GM19351 (cell line): Measurements from ENCODE around the gene CDKN1C.

Experiments used
- ATAC-seq: cut with Tn5 transposase; IDR thresholded peaks from one replicate; pipeline ENCODE4 v1.9.1; 2021; ENCODE audit warnings: mild to moderate bottlenecking, moderate library complexity; ENCODE audit not compliant: unreplicated experiment

CDKN1C gene

DNA sequence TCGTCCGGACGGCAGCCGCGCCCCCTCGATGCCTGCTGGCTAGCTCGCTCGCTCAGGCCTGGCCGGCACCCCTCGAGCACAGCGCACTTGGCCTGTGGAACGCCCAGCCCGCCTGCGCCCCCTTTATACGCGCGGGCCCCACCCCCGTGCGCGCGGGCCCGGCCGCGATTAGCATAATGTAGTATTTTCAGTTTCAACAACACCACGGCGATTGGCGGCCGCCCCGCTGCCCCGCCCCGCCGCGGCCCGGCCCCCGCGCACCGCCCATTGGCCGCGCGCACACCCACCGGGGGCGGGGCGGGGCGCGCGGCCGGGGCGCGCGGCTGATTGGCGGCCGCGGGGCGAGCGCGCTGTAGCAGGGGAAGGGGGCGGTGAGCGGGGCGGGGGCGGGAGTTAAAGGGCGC is at the start of gene CDKN1C:
Gene CDKN1C (minus strand): TSS at position 98 of the 404 bp plus-strand sequence. CDS start 319 bp downstream, outside the sequence.
- ATAC-seq = peak; percentile 74

DNA sequence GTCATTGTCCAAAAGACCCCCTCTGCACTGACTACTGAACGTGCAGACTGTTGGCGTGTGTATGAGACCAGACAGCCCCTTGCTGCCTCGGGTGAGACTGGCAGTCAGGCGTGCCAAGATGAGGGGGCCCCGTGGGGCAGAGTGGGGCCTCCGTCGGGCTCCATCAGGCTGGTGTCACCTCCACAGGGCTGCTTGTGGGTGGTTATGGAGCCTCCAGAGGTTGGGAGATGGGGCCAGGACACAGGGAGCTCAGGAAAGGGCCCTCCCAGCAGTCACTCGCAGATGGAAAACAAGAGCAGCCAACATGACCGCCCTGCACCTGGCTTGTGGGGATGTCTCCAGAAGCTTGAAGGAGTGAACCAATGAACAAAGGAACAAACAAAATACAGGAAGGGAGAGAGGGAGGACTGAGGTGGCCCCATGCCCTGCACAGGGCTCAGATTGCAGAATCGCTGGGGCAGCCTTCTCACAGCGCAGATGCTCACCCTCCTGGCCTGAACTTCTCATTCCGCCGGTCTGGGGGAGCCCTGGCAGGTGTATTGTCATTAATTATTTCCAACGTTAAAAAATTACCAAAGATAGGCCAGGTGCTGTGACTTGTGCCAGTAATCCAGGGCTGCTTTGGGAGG is 49.1 kb upstream of the CDKN1C start:
- ATAC-seq = no peak

DNA sequence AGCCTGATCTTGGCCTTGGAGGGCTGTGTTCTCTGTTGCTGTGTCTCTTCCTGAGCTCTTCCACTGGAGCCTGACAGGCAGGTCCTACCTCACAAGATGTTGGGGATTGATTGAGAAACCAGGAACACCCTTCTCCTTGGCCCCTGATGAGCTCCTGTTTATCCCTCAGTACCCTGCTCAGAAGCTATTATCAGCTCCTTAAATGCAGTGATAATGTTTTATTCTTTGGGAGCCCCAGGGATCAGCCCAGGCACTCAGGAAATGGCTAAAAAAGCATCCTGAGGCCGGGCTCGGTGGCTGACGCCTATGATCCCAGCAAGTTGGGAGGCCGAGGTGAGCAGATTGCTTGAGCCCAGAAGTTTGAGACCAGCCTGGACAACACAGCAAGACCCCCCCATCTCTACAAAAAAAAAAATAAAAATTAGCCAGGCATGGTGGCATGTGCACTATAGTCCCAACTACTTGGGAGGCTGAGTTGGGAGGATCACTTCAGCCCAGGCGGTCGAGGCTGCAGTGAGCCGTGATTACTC is 48.5 kb upstream of the CDKN1C start:
- no peak for ATAC-seq

DNA sequence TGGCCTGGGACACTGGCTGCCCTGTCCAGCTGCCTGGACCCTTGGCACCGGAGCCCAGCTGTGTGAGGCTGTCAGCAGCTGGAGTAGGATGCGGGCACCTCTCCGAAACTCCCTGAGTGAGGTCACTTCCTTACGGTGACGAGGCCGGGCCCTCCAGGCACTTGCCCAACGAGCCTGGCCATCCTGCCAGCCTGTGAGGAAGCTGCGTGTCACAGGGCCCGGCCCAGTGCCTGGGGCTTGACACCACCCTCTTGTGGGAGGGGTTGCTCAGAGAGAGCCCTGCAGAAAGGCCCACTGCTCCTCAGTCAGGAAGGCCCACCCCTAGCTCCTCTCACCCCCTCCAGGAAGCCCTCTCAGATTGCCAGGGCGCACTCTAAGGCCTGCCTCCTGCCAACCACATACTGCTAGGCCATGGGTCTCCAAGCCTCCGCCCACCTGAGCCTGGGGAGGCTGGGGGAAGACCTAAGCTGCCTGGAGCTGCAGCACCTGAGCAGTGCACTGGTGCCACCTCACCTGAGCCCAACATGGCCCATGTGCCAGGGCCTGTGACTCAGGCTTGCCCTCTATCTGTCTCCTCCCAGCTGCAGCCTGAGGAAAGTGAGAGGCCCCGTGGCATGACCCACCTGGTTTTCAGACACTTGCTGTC is 47.9 kb upstream of the CDKN1C start:
- no peak for ATAC-seq

DNA sequence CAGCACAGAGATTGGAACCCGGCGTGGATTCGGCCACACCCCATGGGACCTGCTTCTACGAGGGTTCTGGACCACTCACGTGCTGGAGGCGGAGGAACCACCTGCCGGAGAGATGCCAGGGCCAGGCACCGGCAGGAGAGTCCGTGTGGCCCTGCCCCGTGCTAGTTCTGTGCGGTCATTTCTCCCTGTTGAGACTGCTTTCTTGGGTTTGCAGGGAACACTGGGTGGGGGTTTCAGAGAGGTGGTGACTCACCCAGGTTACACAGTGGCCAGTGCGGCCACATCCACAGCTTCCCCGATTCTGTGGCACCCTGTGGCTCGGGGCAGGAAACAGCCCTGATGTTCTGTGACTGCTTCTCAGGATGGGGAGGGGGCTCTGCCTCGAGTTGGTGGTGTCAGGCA is 47.3 kb upstream of the CDKN1C start:
- ATAC-seq = no peak

DNA sequence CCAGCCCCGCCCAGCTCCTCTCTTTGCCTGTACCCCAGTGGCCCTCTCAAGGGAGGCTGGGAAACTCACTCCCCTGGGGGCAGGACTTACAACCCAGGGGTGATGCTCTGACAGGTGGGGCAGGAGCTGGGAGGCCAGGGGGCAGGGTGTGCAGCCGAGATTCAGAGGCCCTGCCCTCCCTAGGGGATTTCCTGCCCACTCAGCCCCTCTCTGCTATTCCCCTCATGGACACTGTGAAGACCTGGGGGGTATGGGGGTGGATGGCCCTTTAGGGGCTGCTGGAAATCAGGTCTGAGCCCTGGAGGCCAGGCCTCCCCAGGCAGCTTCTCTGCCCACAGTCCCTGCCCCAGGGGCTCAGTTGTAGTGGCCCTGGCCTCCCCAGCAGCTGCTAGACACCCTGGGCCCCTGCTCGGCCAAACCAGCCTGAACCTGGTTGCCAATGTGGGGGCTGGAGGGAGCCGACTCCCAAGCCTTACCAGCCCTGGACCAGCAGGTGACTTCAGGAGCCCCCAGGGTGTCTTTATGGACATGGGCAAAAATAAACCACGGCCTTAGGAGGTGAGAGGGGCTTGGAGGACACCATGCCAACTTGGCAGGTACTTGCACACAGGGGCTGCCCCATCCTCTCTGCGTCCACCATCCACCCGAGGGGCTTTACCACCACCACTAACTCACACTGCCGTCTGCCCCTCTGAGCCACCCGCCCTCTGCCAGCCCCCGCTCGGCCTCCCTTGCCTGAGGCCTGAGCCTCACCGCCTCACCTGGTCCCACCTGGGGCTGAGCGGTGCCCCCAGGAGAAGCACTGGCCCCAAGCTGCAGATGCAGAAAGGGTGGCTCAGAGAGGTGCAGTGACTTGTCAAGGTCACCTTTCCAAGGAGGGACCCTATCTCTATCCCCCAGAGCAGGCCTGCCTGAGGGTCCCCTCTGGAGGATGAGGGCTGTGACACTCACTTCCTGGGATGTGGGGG is 46.5 kb upstream of the CDKN1C start:
- ATAC-seq = no peak

DNA sequence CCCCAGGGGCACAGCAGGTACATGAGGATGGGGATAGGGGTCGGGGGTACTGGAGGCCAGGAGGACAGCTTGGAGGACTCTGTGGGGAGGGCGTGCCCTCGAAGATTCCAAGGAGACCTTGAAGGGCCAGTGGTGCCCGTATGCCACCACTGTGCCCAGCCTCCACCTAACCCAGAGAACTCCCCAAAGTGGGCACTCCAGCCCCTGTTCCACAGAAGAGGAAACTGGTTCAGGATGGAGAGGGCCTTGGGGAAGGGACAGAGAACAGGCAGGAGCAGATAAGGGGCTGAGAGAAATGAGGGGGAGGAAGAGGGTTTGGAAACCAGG is 45.8 kb upstream of the CDKN1C start:
- ATAC-seq = no peak

DNA sequence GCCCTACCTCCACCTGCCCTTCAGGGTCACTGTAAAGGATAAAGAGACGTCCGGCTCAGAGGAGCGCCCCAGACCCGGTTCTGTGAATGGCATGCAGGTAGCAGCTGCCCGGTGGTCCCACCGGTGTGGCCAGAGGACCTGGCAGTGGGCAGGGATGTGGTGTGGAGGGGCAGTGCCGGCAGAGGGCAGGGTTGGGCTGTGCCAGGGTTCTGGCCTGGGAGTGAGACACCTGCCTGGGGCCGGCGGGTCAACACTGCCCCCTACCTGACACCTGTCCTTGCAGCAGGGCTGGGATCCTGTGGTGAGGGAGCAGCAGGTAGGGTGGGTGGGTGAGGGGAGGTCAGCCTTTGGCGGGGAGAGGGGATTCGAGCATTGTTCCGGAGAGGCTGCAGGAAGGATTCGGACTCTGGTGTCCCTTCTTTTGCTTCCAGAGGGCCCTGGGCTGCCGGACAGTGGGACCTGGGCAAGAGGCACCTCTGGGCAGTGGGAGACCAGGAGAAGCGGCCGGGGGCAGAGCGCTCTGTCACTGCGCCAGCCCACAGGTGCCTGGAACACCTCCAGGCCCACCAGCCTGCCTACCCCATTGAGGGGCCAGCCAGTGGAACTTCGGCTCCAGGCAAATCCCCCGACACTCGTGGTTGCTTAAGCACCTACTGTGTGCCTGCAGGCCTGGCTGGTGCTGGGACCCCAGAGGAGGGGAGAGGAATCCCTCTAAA is 45.3 kb upstream of the CDKN1C start:
- ATAC-seq = peak; percentile 41

DNA sequence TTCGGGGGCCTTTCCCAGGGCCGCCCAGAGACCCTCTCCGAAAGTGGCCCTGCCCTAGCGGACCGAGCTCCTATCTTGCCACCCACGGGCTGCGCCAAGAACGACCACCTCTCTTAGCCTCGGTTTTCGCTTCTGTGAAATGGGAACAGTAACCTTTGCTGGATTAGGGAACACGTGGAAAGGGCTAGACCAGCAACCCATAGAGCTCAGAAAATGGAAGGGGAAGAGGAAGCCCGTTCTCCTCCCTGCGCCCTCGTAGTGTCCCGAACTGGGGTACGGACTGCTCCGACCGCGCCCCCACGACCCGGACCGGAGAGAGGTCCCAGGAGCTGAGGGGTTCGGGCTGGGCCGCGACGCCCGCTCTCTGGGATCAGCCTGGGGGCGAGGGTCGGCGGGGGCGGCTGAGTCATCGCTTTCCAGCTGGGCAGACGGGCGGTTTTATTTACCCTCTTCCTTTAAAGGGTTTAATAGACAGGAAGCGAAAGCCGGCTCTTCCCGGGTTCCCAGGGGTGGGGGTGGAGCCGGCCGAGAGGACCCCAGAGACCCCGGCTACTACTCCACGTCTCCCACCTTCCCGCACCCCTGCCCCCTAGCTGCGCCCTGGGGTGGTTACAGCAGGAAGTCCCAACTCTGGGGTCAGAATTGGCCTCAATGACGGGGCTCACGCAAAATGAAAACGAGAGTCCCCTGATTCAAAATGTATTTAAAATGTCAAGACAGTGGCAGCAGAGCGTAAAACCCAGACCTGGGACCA is 44.6 kb upstream of the CDKN1C start:
- peak; percentile 37 for ATAC-seq

DNA sequence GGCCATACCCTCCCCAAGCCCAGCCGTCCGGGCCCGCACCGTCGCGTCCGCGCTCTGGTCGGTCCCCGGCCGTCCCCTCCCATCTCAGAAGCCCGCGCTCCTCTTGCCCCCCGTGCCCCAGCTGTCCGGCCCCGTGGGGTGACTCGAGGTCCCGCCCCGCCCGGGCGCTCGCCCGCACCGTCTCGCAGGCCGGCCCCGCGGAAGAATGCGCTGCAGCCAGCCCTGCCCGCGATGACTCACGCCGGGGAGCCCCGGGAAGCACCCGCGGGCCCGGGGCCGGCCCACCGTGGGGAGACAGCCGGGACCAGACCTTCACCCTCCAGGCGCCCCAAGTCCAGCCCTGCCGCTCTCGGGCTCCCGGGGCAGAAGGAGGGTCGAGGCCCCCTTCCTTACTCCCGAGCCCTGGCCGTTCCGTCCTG is 44.0 kb upstream of the CDKN1C start:
- ATAC-seq = no peak

DNA sequence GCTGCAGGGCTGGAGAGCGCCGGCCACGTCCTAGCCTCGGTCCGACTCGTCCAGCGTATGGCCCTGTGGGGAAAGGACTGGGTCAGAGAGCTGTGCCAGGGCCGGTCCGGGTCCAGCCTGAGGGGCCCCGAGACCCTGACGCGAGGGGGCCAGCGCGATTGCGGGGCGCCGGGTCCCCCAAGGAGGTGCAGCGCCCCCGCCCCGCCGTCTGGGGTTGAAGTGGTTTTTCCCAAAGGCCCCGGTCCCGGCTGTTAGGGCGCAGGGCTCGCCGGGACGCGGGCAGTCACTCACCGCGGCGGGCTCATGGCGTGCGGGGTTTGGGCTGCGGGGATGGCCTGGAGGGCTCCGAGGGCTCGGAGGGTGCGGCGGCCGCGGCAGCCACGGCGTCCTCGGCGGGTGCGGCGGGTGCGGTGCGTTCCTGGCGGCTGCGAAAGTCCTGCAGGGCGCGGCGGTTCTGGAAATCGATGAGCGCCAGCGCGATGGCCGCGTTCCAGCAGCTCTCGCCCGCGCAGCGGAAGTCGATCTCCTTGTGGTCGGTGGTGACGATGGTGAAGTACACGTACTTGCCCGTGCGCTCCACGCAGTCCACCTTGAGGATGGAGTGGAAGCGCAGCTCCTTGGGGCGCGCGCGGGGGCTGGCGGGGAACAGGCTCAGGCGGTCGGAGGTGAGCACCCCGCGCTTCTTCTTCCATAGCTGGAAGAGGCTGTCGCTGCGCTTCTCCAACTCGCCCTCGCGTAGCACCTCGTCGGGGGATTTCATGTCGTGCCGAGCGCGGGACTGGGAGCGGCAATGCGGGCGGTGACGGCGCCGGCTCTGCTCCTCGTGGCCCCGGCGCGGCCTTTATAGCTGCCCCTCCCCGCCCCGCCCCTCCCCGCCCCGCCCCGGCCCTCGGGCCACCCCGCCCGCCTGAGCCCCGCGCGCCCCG is 43.3 kb upstream of the CDKN1C start, which contains the start of gene PHLDA2:
Gene PHLDA2 (minus strand): TSS at position 816 of the 926 bp plus-strand sequence. CDS start 56 bp downstream, at position 760.
- no peak for ATAC-seq

DNA sequence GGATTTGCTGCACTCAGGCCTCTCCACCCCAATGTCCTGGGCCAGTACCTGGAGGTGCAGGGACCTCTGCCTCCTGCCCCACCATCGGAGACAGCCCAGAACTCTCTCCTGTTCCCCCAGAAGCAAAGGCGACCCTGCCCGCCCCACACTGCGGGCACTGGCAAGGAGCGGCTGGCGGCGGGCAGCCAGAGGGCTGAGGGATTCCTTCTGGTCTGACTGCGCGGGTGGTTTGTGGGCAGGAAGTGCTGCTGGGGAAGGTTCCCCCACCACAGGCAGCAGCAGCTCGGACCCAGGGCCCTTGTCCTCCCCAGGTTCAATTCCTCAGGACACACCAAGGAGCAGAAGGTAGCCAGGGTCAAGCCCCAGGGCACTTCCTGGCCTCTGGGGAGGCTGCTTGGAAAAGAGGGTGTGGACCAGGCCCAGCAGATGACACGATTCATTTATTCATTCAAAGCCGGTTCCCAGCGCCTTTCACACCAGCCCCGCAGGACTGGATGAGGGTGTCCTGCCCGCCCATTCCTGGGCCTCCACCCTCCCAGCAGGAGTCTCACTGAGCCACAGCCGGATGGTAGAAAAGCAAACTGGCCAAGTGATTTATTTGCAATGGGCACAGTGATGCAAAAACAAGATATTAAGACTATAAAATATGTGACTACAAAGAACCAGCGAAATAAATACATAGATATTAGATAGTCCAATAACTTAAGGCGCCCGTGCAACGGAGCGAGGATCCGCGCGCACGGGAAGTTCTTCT is 42.5 kb upstream of the CDKN1C start:
- no peak for ATAC-seq

DNA sequence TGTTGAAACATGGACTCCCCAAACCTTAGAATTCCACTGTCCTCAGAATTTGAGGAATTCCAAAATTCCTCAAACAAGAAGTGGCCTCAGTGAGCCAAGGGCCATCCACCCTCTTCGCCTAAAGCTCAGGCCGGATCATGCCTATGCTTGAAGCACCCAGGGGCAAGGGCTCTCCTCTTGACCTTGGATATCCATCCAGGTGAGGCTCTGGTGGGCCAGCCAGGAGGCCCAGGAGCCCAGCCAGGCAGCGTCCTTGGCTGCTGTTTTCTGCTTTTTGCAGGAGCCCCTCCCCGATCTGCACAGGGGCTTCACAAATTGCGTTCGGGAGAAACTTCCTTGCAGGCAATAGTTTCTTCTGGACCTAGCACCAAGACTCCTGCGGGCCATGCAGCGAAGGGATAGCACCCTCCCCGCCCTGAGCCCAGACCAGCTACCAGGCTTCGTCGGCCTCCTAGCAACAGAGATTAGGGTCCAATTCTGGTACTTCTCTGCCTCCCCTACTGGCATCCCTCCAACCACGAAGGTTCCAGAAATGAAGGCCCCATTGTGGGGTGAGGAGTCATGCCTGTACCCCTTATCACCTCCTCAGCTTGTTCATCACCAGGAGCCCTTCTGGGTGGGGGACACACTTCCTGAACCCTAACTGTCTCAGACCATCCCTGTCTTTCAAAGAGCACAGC is 41.7 kb upstream of the CDKN1C start:
- no peak for ATAC-seq

DNA sequence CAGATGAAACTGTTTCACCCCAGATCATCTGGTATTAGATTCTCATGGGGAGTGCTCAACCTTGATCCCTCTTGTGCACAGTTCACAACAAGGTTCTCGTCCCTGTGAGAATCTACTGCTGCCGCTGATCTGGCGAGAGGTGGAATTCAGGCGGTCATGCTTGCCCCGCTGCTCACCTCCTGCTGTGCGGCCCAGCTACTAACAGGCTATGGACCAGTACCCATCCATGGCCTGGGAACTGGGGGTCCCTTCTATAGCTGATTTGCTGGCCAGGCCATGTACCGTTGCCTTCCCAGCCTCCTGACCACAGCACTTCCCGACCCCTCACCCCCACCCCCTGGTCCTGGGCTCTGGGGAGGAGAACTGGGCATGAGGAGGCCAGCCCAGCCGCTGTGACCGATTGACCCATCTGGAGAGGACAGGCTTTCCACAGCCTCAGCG is 41.1 kb upstream of the CDKN1C start:
- ATAC-seq = no peak

DNA sequence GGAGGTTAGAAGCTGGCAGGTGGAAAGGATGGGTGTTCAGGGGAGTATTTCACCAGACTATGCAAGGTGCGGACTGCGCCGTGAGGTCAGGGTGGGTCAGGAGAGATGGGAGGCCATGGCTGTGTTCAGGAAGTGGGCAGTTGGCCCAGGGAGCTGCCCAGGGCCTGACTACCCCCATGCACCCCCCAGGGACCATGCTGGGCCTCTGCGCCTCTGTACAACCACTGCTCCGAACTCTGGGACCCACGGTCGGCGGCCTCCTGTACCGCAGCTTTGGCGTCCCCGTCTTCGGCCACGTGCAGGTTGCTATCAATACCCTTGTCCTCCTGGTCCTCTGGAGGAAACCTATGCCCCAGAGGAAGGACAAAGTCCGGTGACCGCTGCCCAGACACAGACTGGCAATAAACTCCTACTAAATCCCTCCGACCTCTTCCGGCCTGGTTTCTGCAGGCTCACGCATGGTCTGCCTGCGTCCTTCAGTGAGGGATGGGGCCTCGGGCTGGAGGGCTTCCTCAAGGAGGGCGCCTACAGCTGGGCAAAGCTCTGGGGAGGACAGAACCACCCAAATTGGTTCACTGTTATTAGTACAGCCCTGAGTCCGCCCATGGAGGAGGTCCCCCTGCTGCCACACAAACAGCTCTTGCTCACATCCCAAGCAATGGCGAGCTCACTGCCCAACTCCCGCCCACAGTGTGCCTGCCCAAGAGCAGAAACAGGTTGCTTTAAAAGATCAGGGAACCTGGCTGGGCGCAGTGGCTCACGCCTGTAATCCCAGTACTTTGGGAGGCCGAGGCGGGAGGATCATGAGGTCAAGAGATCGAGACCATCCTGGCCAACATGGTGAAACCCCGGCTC is 39.5 kb upstream of the CDKN1C start:
- no peak for ATAC-seq

DNA sequence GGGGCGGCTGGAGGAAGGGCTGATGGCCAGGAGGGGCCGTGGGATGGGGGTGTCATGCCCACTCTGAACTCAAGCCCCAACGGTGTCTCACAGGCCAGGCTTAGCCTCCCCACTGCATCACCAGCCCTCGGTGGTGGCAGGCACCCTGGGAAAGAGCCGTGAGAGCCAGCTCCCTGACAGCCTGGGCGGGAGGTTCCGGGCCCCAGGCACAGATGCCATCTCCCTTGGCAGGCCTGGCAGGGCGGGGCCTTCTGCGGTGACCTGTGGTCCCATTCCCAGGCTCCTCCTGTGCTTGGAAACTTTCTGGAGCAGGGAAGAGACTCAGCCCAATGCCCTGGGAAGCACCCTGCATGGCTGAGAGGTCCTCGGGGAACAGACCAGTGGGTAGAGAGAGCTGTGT is 38.8 kb upstream of the CDKN1C start:
- no peak for ATAC-seq
